DOHH2 (cell line): ENCODE measurements around the gene UBL4A.

ENCODE experiments used
- EZH2phosphoT487 ChIP-seq: fragments of 200-600 bp; sonication (generic); IDR thresholded peaks from 2 replicates; pipeline ENCODE4 v1.6.1; 2017; ENCODE audit warnings: borderline replicate concordance, mild to moderate bottlenecking, antibody characterized with exemption, low read length, moderate library complexity, mixed read lengths
- TF ChIP-seq, protein P1 (sequence below): fragments of 200-600 bp; sonication (generic); IDR thresholded peaks from one replicate; pipeline ENCODE4 v1.5.1; 2014; ENCODE audit warnings: antibody characterized with exemption, mild to moderate bottlenecking, low read depth, low read length; ENCODE audit not compliant: poor library complexity, severe bottlenecking

DNA sequence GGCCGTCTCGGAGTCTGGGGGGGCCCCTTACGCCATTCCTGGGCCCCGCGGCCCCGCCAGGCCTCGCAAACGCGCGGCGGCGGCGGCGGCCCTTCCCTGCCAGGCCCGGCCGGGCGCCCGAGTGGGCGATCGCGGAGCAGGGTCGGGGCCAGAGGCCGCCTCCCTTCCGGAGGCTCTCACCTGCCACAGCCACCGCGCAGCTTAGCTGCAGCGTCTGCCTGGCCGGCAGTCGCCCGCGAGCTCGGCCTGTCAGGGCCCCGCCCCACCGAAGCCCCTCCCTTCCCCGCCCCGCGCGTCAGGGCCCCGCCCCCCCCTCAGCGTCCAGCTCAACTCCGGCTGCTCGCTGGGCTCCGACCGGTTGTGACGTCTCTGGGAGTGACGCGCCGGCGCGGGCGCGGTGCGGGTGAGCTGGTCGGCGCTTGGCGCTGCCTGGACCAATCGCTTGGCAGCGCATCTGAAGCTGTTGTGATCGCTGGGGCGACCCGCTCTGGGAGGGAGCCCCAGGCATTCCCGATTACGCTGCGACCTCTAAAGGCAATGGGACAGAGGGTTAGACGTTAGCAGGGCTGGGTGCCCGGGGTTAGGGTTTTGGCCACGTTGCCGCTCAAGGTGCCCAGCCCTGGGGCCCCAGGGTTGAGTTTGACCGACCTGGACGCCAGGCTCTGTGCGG, 4.1 kb upstream of the UBL4A start, which contains the start of gene SLC10A3:
- TF ChIP-seq, protein P1, sequence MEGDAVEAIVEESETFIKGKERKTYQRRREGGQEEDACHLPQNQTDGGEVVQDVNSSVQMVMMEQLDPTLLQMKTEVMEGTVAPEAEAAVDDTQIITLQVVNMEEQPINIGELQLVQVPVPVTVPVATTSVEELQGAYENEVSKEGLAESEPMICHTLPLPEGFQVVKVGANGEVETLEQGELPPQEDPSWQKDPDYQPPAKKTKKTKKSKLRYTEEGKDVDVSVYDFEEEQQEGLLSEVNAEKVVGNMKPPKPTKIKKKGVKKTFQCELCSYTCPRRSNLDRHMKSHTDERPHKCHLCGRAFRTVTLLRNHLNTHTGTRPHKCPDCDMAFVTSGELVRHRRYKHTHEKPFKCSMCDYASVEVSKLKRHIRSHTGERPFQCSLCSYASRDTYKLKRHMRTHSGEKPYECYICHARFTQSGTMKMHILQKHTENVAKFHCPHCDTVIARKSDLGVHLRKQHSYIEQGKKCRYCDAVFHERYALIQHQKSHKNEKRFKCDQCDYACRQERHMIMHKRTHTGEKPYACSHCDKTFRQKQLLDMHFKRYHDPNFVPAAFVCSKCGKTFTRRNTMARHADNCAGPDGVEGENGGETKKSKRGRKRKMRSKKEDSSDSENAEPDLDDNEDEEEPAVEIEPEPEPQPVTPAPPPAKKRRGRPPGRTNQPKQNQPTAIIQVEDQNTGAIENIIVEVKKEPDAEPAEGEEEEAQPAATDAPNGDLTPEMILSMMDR = no peak
- no peak for TF ChIP-seq EZH2phosphoT487
